NCI-H345 (cell line): Measurements from ENCODE around the gene UQCRC1.

Source experiments
- DNase-seq: peaks from one replicate; lab custom pipeline; 2025; lab: John Stamatoyannopoulos, UW

UQCRC1 gene

DNA sequence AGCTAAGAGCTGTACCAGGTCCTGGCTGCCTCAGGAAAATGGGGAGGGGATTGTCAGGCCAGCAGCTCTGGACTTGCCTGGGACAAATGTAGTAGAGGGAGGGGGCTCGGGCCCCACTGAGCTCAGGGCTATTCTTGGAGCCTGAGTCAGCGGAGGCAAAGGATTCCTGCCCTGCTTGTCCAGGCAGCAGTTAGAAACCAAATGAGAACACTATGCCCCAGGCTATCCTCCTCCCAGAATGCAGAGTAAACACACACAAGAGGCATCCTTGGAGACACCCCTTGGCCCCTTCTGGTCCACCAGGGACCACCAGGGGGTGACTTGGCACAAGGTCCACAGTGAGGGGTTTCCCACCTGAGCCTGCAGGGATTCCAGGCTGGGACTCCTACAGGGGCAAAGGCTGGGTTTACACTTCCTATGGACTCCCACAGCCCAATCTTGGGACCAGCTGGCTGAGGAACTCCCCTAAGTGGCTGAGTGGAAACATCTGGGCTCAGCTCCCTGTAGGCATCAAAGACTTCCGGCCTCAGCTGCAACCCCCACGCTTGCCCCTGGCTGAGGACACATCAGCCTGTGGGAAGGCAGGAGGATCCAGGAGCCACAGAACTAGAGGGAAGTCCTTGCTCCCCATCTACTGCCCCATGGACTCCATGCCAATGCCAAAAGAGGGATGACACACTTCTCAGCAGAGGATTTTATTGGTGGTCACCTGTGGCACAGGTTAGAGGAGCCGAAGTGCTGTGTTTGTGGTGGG lies 10.9 kb downstream of the UQCRC1 start:
- DNase-seq: no peak

DNA sequence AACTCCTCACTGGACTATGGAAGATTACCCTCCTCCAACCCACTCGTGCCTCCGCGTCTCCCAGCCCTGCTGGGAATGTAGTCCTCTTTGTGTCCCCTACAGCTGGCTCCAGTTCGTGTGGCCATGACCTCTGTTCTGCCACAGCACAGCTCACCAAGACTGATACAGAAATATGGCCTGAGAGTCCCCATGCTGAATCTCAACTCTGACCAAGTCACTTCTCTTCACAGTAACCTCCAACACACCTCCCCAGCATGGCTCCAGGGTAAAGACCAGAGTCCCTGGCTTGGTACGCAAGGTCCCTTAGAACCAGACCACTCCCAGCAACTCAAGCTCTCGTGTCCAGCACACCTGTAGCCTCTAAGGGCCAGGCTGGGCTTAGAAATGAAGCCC lies 12.0 kb downstream of the UQCRC1 start:
- no peak for DNase-seq

DNA sequence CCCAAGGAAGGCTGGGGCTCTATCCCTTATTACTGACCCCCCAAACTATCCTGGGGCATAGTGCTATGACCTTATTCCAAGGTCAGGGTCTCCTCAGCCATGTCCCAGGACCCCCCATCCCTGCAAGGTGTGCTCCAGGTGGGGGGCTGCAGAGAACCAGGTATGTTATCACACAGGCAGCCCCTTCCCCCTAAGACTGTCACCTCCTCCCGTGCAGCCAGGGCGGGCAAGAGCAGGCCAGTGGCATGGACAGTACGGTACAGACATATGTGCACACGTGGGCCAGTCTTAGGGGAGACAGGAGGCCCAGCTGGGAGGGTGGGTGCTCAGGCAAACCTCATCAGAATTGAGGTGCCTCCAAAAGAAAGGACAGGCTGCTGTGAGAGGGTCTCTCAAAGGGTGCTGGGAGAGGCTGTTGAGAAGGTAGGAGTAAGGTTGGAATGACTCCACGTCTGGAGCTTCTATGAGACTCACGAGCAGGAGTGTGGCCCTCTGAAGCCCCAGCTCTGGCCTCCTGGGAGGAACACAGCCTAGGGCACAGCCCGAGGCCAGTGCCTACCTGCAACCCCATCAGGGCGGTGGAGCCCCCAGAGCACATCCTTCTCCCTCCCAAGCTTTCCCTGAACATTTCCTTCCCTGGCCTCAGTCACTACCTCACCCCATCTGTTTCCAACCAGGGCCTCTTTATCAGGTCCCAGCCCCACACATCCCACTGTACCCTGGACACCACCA lies 12.6 kb downstream of the UQCRC1 start:
- no peak for DNase-seq

DNA sequence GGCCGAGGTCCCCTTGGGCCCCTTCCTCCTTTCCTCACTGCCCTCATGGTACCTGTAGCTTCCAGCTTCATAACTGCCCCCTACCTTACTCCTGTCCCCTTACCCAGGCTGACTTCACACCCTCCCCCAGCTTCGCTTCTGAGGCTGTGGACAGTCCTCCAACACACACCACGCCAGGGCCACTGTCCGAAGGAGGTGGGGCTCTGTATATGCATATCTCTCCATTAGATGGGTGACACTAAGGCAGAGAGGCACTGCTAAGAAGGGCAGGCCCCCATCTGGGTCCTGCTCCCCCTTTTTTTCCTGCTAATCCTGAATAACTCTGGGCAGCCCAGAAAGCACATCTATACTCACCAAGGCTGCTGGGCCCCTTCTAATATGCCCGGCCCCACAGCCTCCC lies 13.3 kb downstream of the UQCRC1 start:
- DNase-seq: no peak

DNA sequence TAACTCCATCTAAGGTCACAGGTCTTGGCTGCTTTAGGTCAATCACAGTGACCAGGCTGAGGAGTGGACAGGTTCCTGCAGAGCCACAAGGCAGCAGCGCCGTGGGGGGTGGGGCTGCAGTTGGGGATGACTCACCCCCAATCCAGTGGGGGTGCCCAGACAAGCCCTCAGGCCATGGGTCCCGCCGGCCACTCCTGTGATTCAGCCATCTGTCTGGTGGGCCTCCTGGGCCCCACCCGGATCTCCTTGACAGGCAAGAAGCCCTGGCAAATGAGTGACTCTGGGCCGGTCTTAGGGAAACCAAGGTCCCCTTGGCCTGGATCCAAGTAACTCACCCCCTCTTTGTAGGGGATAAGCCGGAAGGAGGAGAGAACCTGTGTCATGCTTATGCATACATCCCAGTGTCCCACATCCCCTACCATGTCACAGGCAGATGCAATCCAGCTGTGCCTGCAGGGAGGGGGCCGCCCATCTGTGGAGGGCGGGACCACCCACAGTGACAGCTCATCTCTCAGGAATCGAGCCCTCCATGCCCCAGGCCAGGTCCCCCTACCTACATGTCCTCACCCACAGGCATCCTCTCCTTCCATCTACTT lies 13.8 kb downstream of the UQCRC1 start:
- DNase-seq: no peak

DNA sequence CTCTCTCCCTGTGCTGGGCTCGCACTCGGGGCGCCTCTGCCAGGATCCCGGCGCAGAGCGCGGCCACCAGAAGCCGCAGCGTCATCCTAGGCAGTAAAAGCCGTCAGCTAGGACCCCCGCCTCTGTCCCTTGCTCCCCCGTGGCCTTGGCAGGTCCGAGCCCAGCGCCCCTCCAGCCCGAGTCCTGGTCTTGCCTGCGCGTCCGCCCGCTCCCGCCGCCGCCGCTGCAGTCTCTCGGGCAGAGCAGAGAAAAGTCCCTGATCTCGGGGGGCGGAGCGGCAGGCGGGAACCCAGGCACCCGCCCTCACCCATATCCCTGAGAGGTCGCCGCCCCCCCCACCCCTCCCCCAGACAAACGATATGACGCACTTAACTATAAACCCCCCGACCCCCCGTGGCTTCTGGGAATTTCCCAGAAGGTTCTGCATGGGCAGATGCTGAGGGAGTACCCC lies 14.3 kb downstream of the UQCRC1 start, which contains the start of gene COL7A1:
Gene COL7A1, minus strand, starts transcription at position 255 of the 451 bp plus-strand sequence. Its CDS starts 170 bp downstream, at position 85.
- no peak for DNase-seq

DNA sequence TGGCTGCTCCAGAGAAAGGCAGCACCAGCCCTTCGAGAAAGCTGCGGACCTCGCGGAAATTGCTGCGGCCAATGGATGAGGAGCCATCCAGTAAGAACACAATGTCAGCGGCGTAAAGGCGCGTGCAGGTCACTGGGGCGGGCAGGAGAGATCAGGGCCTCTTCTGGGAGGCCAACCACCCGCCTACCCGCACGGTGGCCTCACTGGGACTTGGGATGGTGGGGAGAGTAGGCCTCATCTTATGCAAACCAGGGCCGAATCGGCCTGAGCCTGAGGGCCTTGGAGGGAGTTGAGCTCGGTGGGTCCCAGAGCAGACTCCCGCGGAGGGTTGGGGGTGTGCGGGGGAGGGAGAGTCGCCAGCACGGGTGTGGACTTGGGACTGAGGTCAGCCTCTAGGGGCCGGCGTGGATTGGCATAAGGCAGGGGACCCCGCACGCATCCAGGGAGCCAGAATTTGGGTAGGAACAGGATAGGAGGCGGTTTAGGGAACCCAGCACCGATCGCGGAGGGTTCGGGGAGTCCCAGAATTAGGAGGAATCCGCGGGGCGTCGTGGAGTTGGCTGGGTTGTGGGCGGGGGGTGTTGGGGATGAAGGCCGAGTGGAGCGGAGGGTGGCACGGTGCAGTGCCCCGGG lies 14.9 kb downstream of the UQCRC1 start:
- DNase-seq: no peak

DNA sequence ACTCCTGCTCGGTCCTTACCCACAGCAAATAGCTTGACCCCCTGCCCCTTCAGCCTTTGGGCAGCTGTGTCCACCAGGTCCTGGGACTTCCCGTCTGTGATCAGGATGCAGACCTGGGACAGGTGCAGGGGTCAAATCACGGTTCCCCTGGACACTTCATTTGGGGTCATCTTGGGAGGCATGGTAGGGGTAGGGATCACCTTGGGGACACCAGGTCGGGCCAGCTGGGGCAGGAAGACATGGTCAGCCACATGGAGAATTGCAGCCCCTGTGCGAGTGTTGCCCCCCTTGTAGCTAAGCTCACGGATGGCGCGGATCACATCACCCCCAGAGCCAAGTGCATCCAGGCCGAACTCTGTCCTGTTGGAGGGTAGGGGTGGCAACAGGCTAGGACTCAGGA lies 16.1 kb downstream of the UQCRC1 start:
- no peak for DNase-seq

DNA sequence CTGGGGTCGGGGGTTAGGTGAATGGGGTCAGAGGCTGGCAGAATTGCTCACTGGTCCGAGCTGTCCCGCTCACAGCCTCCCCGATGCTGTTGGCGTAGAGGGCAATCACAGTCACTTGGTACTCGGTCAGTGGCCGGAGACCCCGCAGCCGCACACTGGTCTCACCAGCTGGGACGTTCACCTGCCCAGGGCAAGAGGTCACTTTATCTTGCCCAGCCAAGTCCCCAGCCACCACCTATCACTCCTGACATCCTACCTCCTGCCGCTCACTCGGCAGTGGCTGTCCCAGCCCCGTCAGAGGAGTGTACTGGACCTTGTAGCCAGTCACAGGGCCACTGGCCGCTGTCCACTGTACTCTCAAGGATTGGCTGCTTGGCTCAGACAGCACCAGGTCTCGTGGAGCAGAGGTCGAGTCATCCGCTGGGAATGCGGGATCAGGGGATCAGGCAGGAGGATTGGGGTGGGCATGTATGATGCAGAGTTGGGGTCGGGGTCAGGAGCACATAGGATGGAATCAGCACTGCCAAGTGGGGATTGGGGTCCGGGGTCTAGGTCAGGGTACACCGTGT lies 16.8 kb downstream of the UQCRC1 start:
- no peak for DNase-seq

DNA sequence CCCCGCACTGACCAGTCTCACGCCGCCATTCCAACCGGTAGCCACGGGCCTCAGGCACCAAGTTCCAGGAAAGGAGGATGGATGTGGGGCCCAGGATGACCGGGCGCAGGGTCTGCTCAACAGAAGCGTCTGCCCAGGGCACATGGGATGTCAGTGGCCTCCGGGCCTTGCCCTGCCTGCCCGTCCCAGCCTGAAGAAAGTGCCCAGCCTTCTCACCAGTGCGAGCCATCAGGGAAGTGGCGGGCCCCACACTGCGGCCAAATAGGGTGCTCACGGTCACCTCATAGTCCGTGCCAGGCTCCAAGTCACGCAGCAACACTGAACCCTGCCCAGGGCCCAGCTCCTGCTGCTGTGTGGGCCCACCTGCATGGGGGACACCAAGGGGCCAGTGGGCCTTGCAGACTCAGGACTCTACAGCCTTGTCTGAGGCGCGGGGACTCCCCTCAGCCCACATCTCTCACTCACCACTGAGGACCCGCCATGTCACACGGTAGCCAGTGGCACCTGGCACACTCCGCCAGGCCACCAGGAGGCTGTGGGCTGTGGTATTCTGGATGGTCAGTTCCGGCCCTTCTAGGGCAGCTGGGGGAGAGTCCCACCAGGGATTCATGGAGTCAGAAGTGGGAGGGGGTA lies 17.4 kb downstream of the UQCRC1 start:
- no peak for DNase-seq

DNA sequence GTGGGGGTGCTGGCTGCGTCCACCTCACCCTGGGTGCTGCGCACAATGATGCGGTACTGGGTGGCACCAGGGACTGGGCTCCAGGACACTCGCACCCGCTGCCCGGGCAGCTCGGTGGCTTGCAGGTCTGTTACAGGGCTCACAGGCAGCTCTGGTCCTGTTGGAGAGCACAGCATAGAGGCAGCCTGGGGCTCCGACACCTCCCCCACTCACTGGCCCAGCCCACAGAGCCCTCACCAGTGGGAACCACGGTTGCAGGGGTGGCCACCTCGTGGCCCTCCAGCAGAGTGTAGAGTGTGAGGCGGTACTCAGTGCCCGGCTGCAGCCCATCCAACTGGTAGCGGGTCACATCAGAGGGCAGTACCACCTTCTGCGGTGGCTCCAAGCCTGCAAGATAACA lies 18.0 kb downstream of the UQCRC1 start:
- no peak for DNase-seq

DNA sequence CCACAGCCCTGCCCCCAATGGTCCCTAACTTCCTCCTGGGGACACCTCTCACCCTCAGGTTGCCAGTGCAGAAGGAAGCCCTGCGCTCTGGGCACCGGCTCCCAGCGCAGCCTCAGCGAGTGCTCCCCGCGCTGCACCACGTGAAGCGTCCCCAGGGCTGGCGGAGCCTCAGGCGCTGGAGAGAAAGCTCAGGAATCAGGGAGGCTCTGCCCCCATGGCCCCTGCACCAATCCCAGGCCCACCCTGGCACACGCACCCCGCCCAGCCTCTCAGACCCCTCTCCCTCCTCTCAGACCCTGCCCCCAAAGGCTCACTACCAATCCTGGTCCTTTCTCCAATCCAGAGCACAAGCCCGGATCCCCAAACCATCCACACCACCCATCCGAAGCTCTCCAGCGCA lies 21.2 kb downstream of the UQCRC1 start:
- no peak for DNase-seq

DNA sequence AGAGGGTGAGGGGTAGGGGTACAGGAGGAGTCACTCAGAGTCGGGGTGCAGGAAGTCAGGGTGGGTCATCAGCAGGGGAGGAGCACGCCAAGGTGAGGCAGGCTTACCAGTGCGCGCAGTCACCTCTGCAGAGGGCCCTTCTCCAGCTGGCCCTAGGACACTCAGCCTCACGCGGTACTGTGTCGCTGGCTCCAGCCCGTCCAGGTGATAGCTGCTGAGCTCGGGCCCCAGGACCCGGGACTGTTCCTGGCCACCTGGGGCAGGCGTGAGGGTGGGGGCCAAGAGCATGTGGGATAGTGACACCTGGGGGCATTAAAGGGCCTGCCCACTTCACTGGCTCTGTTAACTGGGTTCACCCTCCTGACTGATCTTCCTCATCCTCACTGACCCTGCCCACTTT lies 21.8 kb downstream of the UQCRC1 start:
- DNase-seq: no peak

DNA sequence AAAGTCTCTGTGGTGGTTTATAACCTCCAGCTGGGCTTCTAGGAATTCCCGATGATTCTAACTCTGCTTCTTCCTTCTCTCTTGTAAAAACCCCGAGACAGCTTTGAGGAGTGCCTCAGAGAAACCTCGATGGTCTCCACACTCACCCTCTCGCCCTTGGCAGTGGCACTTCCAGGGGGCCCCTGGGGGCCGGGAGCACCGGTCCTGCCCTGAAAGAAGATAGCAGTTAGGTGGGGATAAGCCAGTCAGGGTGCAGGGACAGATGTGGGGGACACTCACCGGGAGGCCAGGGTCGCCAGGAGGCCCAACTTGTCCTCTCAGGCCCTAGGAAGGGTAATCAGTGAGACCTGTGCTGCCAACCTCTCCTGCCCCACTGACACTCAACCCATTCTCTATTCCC lies 24.0 kb downstream of the UQCRC1 start:
- no peak for DNase-seq

DNA sequence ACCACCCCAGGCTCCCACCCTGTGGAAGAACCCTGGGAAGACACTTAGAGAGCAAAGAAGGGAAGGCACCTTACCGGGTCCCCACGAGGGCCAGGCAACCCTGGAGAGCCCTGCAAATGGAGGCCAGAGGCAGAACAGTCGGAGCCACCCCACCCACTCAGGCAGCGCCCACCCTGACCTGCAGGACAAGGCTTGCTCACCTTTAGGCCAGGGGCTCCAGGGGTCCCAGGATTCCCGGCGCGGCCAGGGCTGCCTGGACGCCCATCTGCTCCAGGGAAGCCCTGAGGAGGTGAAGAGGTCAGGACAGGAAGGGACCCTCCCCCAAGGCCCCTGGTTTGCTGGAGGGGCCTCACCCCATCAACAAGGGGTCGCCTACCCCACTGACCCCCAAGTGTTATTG lies 24.6 kb downstream of the UQCRC1 start:
- DNase-seq: no peak

DNA sequence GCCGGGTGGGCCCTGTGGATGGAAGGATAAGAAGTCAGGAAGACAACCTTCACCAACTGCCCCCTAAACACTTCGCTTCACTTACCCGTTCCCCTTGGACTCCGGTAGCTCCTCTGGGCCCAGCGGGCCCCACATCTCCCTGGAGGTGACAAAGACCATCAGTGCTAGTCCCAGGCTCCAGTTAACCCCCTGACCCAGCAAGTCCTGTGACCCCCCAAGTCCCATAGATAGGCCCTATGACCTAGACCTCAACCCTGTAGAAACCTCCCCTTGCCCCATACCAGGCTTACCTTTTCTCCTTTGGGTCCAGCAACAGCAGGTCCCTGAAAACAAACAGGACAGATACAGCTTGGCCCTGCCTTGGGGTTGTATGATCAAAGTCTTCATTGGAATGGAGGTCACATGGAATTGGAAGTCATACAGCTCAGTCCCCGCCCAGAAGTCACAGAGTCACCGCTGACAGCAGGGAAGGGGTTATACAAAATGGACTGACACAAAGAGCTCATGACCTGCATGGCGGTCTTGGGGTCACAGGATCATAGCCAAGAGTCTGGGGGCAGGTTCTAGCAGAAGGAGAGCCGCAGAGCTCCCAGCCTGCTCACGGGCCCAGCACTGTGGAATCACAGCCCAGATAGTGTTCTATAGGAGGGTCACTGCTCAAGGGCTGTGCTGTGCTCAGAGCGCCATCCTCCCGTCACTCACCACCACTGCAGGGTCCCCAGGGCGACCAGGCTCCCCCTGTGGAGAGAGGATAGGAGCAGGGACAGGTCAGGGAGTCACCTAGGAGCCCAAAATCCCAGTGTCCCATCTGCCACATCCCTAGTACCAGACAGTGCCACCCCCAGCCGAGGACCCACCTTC lies 27.6 kb downstream of the UQCRC1 start:
- DNase-seq: no peak

DNA sequence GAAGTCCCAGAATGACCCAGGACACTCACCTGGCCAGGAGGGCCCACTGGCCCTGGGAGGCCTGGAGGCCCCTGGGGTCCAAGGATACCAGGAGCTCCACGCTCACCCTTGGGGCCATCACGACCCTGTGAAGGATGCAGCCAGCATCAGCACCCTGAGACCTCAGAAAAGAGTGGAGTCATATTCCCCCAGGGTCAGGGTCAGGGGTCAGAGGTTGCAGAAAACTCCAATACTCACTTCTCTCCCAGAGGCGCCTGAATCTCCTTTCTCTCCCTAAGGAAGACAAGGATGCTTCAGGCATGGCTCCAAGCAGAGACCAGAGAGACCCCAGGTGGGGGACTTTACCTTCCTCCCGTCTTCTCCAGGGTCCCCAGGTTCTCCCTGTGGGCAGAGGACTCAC lies 32.8 kb downstream of the UQCRC1 start:
- DNase-seq: no peak

DNA sequence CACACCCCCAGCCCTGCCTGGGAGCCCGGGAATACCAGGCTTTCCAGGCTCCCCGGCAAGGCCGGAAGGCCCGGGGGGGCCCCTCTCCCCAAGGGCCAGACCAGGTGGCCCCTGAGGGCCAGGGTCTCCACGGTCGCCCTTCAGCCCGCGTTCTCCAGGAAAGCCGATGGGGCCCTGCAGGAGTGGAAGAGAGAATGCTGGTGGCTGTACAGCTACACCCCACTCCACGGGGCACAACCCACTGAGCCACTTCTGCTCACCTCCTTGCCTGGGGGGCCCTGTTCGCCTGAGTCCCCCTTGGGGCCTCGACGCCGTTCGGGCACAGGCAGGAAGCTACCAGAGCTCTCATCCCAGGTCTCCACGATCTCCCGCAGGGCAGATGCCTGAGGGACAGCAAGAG lies 34.1 kb downstream of the UQCRC1 start:
- DNase-seq: no peak

DNA sequence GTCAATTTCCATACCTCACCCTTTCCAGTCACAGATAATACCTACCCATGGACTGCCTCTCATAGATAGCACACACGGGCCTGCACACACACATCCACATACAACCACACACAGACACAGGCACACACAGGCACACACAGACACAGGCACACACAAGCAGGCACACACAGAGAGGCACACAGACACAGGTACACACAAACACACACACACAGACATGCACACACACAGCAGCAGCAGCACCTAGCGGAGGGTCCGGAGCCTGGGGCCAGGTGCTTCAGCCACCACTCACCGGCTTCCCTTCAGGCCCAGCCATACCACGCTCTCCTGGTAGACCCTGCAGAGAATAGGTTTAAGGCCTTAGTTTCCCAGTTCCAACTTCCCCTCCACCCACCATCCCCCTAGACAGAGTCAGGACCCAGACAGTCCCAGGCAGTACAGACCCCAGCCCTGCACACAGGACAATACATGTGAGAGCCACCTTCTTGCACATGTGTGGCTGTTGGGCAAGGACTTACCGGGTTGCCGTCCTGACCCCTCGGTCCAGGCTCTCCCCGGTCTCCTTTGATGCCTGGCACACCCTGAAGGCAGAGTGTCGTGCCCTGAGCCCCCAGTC lies 35.4 kb downstream of the UQCRC1 start:
- DNase-seq: no peak

DNA sequence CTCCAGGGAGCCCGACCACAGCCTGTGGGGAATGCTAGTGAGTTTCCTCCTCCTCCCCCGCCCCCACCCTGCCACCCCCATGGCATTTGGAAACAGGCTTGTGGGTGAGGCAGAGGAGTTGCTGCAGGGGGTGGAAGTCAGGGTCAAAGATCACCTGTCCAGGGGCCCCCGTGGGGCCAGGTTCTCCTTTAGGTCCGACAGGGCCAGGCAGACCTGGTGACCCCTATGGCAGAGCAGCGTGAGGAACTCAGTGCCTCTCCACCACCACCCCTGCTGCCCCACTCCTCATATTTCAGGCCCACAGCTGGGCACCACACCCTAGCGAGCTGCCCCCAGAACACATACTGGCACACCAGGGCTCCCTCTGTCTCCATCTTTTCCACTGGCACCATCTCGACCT lies 36.9 kb downstream of the UQCRC1 start:
- no peak for DNase-seq
